KBM-7 (cell line): Measurements from ENCODE around the gene SLPI.

Experiments used
- DNase-seq: peaks from one replicate; pipeline ENCODE4 v3.0.0-alpha.2; 2015
- in situ Hi-C: fragments of 300-500 bp; cut with MboI; formaldehyde crosslinking; loops from 2 replicates; pipeline ENCODE4 v1.14.3; 2020; ENCODE audit warnings: low sequenced_read_pairs, low pct_unique_long_range_greater_than_20kb, mixed read lengths

The SLPI gene

DNA sequence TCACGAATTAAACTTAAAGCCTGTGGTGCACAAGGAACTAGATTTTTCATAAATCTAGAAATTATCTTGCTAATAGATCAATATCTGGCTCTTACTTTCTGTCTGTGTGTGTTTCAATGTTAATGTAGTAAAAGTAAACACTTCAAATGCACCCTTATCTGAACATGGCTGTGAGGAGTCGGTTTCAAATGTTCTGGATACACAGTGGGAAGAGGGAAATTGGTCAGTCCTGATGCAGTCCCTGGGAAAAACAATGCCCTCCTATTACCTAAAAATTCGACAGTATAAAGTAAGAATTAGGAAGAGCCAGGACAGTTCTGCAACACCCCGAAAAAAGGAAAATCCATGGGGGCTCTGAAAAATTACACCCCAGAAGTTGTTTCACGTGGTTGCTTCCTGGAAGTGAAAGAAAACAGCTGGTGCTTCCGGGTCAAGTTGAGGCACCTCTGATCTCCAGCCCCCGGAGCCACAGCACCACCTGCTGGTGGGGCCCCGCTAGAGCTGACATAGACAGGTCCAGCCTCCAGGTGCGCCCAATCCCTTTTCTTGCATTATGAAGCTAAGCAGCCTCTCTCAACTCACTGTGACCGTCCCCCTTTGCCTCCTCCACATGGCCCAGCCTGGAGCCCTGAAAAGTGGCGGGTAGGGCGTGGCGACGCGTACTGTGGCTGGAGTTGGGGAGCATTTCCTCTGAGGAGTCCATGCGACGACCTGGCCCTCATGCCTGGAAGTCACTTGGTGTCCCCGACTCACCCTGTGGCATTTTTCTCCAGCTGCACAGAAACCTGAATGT lies 24.9 kb downstream of the SLPI start:
- peak; percentile 45 for DNase-seq
- in situ Hi-C loops = no loop called here

DNA sequence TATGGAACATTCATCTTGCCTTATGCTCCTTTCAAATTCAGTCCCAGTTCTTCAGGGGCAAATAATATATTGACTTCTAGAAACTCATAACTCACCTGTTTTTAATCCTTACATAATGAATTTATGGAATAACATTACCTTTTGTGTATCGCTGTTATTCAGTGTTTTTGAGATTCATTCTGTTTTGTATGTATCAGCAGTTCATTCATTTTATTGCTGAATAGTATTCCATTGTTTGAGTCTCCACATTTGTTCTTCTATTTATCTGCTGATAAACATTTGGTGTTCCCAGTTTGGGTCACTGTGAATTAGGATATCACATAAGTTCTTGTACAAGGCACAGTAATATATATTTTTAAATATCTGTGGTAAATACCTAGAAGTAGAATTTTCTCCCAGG lies 28.1 kb downstream of the SLPI start:
- in situ Hi-C loops = no loop called here
- no peak for DNase-seq

- DNase-seq = no peak
- in situ Hi-C loops = no loop called here
These were observed 31.2 kb downstream of the SLPI start for GRCh38 chr20:45223136-45223535.

- DNase-seq = no peak
- in situ Hi-C loops = no loop called here
These were observed 33.3 kb downstream of the SLPI start, which contains the start of gene SEMG2 for GRCh38 chr20:45221076-45221475. TSS of gene SEMG2 (plus strand) at chr20:45221373. CDS start at chr20:45221390, 17 bp downstream.

DNA sequence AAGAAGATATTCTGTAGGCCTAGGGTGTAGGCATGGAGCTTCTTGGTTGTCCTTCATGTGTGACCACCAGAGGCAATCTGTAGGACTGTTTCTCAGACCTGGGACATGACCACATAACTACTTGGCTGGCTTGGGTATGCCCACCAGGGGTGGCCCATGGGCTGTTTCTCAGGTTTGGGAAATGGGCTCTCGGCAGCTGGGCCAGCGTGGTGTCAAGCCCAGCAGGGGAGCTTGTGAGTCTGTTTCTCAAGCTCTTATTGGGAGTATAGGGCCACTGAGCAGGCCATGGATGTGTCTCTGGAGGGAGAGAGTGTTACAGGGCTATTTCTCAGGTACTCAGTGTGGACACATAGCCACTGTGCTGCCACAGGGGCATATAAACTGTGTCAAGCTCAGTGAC lies 35.7 kb downstream of the SLPI start:
- in situ Hi-C loops = no loop called here
- no peak for DNase-seq

DNA sequence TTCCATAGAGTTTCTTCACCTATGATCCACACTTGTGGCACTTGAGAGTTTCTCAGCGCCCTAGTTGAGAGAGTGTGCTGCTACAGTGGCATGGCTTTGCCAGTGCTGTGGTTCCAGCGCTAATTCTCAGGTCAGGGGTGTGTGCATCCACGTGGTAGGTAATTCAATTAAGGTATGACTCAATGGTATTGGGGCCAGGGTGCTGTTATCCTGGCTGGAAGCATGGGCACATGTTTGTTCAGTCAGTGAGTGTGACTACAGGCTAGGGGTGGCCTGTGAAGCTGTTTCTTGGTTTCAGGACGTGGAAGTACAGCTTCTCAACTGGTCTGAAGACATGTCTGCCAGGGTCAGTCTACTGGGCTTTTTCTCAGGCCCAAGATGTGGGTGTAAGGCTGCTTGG lies 36.2 kb downstream of the SLPI start:
- no peak for DNase-seq
- in situ Hi-C loops = no loop called here

DNA sequence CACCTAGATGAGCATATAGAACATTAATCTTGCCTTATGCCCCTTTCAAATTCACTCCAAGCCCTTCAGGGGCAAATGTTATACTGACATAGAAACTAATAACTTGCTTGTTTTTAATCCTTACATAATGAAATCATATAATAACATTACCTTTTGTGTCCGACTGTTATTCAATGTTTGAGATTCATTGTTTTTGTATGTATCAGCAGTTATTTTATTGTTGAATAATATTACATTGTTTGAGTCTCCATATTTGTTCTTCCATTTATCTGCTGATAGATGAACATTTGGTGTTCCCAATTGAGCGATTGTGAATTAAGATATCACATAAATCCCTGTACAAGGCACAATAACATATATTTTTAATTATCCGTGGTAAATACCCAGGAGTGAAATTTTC lies 41.5 kb downstream of the SLPI start:
- in situ Hi-C loops = no loop called here
- DNase-seq = no peak

- in situ Hi-C loops = no loop called here
- no peak for DNase-seq
These were observed 42.5 kb downstream of the SLPI start for GRCh38 chr20:45211569-45212474.

GRCh38 chr20:45209924-45210323 lies 44.4 kb downstream of the SLPI start:
- in situ Hi-C loops = no loop called here
- DNase-seq = no peak

- in situ Hi-C loops = no loop called here
- DNase-seq = no peak
These were observed 47.6 kb downstream of the SLPI start, which contains the start of gene SEMG1 for GRCh38 chr20:45206725-45207124. TSS of gene SEMG1 (plus strand) at chr20:45207033. CDS start at chr20:45207054, 21 bp downstream.
